SHP77 (cell line): Measurements from ENCODE around the gene FAM210B.
"Not testable (repeated sequence)": the region's sequence is repeated elsewhere in the genome, so short reads cannot be mapped to it uniquely, and the experiment has no call there.

Experiments used
- DNase-seq, 2 experiments: peaks; one replicate each; lab custom pipeline; 2025; lab: John Stamatoyannopoulos, UW

The FAM210B gene, protein sequence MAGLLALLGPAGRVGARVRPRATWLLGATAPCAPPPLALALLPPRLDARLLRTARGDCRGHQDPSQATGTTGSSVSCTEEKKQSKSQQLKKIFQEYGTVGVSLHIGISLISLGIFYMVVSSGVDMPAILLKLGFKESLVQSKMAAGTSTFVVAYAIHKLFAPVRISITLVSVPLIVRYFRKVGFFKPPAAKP

DNA sequence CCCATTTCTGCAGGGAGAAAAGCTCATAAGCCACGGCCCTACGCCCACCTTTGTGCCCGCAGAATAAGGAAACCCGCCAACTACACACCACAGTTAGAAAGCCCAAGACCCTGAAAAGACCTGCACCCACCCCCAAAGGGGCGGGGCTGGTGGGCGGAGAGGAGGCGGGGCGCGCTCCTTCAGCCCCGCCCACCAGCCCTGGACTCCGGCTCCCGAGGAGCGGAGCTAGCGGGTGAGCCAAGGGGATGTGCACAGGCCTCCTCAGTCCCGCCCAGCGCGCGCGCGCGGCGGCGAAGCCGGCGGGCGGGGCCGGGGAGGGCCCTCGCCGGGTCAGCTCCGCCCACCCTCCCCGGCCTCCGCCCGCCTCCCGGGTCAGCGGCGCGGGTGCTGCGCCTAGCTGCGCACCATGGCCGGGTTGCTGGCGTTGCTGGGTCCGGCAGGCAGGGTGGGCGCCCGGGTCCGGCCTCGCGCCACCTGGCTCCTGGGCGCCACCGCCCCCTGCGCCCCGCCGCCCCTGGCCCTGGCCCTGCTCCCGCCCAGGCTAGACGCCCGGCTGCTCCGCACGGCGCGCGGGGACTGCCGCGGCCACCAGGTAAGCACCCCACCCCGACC lies at the start of gene FAM210B:
Gene FAM210B (plus strand): TSS at position 375 of the 612 bp plus-strand sequence. CDS start 32 bp downstream, at position 407.
- peak; percentile 83 to 97 for DNase-seq

DNA sequence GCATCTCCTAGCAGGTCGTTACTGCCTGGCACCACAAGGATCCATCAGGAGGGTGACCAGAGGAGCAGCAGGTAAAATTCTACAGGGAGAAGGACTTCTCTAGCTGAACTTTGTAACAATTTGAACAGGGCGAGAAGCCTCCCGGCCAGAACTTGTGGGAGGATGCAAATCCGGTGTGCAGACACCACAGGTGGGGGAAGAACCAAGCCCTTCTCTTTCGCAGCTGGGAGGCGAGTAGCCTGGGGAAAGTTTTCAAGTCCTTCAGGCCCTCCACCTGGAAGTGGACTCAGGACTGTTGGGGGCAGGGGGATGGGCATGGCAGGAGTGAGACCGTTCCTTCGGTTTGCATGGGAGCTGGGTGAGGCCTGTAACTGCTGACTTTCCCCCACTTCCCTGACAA lies 42.7 kb upstream of the FAM210B start:
- DNase-seq, result no peak

DNA sequence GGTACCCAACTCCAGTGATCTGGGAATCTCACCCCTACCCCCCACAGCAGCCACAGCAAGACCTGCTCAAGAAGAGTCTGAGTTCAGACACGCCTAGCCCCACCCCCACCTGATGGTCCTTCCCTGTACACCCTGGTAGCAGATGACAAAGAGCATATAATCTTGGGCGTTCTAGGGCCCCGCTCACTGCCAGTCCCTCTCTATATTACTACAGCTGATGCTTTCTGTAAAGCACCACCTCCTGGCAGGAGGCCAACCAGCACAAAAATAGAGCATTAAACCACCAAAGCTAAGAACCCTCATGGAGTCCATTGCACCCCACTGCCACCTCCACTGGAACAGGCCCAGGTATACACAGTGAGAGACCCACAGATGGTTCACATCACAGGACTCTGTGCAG lies 42.3 kb upstream of the FAM210B start:
- no peak for DNase-seq

DNA sequence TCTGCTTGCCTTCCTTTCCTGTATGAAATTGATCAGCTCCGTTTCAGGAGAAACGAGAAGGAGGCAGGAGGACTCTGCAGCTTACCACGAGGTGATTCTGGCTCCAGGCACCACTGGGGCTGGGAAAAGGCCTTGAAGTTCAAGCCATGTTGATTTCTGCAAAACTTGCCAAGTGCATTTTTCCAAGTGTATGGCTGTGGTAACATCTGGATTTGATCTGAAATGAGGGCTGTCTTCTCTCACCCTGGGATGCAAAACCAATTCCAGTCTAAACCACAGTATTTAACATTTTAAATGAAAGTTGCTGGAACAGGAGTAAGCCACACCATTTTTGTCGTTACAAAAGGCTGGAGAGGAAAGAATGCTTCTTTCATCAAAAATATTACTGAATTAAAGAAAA lies 36.1 kb upstream of the FAM210B start:
- DNase-seq, result no peak

DNA sequence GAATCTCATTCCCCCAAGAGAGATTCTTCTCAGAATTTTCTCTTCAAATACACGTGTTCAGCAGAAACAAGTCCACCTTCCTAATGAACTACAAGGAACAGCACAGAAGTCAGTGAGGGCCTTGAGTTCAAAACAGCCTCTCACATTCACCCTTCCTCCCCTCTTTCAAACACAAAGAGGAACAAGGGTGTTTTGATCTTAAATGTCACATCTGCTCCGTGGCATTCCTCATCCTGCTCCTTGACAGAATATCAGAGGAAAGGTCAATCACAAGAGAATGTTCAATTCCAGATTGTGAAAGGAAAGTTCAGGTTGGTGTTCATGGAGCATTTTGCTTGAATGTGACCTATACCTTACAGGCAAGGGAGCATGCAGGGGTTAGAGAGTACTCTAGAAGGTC lies 35.6 kb upstream of the FAM210B start:
- no peak for DNase-seq

DNA sequence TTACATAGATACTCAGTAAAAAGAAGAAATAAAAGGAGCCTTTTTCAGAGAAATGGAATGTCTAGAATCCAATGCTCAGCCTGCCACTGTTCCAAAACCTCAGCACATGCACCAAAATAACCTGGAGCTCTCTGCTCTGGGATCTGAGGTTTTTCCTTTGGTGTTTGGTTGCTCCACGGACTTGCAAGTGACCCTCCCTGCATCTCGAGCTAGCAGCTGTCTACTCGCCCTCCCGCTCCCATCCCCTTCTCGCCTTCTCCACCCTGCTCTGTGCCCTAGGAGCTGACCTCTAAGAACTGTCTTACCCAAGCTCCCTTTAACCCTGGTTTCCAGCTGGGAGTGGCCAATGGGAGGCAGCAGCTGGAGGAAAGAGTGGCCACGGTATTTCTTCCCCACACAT lies 35.1 kb upstream of the FAM210B start:
- DNase-seq, result no peak

DNA sequence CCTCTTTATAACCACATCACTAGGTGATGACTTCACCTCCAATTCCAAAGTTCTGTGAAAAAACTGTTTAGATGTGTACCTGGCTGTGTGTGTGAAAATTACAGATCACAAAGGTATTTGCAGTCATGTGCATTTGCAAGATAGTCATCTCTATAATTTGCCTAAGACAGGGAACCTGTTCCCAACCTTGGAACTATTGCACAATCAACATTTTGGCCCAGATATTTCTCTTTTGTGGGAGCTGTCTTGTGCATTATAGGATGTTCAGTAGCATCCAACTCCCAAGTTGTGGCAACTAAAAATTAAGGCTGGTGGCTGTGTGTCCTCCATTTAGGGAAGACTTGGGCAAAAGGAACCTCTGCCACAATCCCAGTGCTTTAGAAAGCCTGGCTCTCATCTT lies 34.0 kb upstream of the FAM210B start:
- no peak for DNase-seq

DNA sequence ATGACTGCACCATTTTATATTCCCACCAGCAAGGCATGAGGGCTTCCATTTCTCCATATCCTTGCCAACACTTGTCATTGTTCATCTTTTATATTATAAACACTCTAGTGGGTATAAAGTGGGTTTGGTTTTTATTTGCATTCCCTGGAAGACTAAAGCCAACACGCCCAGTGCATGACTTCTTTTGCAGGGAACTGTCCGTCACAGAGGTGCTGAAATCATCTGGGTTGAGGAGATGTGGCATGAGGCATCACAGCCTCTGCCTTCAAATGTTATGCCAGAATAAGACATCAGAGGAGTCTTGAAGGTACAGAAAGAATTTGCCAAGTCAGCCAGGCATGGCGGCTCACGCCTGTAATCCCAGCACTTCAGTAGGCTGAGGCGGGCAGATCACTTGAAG lies 29.9 kb upstream of the FAM210B start:
- no peak for DNase-seq

DNA sequence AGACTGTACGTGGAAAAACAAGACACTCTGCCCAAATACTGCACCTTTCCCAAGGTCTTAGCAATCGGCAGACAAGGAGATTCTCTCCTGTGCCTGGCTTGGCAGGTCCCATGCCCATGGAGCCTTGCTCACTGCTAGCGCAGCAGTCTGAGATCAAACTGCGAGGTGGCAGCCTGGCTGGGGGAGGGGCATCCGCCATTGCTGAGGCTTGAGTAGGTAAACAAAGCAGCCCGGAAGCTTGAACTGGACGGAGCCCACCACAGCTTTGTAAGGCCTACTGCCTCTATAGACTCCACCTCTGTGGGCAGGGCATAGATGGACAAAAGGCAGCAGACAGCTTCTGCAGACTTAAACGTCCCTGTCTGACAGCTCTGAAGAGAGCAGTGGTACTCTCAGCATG lies 22.1 kb upstream of the FAM210B start:
- DNase-seq, result not testable (repeated sequence)

DNA sequence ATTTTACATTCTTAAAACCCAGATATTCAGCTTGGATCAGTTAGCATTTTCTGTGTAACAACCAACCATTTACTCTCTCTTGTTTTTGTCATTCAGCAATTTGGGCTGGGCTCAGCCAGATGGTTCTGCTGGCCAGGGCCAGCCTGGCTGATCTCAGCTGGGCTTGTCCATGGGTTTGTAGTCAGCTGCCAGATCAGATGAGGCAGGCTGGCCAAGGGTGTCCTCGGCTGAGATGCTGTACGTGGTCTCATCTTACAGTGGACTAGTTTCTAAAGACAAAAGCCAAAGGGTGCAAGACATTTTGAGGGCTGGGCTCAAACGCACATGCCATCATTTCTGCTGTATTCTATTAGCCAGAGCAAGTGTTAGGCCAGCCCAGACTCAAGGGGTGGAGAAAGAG lies 16.0 kb upstream of the FAM210B start:
- DNase-seq, result no peak

DNA sequence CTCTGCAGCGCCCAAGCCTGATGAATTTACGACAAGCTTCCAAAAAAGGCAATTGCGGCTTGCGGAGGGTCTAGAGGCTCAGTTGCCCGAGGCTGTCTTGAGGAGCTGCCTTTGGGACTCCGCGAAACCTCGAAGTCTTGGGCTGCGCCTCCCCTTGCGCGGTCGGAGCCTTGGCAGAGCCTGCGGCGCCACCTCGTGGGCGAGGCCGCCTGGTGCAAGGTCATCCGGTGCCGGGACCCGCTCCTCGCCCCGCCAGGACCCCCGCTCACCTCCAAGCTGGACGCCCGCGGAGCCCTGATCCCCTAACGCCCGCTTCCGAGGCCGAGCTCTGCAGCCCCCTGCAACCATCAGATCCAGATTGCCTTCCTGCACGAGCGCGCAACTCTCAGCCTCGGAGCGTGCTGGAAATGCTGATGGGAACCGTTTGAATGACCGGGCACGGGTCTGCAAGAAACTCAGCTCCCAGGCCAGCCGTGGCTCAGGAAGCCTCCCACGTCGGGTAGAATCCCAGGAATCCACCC lies 14.9 kb upstream of the FAM210B start:
- no peak for DNase-seq

DNA sequence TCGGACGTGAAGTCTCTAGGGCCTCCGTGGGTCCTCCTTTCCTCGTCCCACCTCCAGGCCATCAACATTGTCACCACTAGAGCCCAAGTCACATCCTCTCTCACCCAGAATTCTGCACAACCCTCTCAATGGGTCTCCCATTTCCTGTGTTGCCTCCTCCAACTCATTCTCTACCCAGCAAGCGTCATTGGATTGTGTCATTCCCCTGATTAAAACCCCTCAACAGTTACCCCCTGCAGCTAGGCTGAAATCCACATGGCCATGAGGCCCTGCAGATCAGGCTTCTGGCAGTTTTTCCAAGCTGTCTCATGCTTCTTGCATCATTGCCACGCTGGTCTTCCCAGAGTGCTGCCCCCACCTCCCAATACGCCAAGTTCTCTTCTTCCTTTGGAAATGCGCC lies 12.9 kb upstream of the FAM210B start:
- no peak for DNase-seq

DNA sequence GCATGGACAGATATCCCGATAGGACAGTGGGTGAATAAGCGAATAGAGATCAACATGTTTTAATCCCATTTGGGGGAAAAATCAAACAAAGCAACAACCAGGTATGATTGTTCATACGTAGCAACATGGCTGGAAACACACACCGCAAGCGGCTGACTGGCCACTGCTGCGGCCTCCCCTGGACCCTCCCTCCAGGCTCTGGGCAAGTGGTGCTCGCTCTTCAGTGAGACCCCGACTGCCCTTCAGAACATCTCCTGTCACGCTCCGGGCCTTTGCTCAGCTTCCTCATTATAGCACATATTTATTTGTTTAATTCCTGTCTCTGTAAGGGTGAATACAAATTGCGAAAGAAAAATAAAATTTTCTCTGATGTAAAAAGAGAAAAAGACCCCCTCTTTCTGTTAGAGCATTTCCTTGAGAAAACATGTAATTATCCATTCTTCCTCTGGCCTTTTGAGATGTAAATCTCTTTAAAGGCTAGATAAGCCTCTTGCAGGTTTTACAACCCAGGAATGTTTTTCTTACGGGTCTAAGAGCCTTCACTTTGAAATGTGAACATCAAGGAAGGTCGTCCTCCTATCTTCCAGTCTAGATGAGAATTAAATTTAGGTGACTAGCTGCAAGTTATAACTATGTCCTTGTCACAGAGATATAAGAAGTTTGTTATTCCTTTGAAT lies 11.0 kb upstream of the FAM210B start:
- no peak for DNase-seq

DNA sequence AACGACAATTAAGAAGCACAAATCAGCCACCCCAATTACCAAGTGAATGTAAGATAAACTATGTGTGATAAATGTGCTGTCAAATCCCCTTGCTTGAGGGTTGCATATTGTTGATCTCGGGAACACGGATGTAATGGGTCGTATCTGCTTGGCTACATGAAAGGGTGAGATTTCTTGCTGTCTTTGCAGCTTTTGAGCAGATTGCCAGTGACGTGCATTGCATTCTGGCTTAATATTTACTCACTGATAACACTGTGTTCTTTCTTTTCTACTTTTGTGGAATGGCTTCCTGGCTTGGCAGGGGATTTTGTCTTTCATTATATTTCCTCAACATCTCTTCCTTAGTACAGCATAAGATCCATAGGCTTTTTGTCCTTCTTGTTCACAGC lies 10.5 kb upstream of the FAM210B start:
- DNase-seq, result no peak

DNA sequence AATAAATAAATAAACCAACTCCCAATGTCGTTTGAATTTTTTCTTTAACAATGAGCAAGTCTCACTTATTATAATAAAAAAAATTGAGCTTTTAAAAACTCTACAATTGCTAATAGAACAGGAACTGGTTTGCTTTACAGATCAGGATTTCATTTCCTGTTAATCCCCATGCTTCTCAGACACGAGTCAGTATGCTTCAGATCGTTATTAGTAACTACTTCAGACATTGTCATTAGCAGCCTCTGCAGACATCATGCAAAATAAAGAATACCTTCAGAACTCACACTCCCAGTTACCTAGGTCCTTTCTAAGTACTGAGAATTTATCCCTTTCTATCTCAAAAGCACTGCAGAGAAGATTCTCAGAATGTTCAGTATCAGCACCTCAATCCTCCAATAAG lies 10.0 kb upstream of the FAM210B start:
- DNase-seq, result no peak

DNA sequence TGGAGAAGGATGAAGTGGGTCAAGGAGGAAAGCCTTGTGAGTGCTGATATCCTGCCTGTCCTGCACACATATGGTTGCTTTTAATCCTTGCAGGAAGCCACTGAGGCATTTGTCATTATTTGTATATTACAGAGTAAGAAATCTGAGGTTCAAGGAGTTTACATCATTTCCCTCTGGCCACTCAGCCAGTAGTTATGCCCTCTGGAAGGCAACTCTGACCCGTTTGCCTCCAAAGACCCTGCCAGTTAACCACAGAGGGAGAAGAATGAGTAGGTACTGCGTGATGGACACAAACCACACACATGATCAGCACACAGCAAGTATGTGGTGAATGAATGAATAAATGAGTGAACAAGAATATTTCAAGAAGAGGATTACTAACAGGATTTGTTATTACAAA lies 7.9 kb upstream of the FAM210B start:
- DNase-seq, result no peak

DNA sequence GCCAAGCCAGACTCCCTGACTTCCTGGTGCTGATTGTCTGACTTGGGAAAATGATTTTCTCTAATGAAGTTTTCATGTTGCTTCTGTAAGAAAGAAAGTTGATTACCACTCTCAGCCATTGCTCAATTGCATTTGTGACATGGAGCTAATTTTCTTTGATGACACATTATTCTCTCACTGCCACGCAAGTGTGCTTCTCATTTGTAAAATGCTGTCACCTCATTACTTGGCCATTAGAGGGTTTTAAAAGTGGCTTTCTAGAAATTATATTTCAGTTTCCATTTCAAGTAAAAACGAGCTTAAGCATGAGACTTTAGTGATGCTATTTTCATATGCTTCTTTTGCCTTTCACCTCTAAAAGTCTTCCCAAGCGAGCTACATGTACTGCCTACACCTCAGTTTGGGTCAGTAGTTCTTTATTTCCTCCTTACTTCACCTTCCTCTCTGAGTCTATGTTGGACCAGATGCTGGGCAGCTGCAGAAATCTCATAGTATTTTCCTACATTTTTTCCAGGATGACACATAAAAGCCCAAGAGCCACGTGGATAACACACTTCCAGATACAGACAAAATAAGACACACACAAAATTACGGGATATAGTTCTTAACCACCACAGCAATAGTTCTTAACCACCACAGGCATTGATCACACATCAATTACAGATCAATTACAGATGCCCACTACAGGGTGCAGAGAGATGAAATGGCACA lies 6.3 kb upstream of the FAM210B start:
- no peak for DNase-seq

DNA sequence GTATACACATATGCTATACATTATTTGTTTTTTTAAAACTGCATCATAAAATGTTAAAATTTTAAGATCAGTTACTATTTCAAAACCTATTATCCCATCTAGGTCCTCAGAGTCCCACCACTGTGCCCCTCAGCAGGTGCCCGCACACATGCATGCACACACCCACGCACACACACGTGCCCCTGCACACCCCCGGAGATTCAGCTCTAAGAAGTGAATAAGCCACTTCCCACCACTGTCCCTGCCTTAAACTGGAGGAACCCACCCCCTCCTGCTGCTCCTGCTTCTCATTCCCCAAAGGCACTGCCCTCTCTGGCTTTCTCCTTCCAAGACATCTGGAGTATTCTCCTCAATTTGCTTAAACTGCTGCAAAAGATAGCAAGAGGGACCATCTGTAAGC lies 5.4 kb upstream of the FAM210B start:
- DNase-seq, result no peak

DNA sequence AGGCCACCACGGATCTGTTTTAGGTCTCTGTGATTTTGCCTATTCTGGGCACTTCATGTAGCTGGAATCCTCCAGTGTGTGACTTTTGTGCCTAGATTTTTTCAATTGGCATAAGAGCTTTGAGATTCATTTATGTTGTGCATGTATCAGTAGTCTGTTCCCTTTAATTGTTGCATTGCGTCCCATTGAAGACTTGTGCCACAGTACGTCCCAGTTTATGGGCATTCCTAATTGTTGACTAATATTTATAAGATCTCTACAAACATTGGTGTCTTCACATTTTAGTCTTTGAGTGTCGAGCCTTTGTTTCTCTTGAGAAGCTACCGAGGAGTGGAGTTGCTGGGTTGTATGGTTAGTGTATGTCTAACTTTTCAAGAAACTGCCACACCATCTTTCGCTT lies 704 bp upstream of the FAM210B start:
- DNase-seq, result no peak

DNA sequence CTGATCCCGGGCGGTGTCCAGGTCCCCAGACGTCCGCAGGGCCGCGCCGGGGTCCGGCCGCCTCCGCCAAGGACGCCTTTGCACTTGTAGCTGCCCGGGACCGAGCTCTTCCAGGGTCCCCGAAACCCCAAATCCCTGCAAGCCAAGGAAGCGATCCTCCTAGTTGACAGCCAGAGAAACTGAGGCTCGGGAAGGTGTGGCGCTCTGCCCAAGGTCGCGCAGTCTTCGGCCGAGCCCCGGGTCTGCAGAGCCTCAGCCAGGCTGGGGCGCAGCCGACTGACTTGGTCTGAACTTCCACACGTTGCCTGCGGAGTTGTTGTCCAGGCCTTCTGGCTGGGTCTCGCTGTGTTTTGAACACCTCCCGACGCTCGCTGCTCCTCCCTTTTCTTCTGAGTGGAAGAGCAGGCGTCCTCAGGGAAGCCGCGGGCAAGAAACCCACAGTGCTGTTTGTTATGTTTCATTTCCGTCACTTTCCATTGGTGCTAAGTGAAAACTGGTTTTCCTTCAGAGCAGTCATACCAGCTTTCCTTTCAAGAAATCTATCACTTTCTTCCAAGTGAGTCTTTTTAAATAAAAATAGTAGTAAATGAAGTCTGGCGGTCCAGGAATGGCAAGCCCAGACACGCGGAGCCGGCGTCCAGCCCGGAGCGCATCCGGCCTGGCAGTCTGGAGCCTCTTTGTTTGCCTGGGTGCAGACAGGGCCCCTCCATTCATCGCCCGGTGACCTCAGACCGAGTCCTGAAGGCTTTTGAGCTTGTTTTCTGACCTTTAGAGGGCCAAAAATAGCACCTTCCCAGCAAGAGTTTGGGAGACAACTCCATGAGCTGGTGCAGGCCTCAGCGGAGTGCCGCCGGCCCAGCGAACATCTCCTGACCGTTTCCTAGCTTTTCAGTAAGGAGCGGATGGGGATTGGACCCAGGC lies 698 bp downstream of the FAM210B start:
- DNase-seq, result peak; percentile 40 to 69

DNA sequence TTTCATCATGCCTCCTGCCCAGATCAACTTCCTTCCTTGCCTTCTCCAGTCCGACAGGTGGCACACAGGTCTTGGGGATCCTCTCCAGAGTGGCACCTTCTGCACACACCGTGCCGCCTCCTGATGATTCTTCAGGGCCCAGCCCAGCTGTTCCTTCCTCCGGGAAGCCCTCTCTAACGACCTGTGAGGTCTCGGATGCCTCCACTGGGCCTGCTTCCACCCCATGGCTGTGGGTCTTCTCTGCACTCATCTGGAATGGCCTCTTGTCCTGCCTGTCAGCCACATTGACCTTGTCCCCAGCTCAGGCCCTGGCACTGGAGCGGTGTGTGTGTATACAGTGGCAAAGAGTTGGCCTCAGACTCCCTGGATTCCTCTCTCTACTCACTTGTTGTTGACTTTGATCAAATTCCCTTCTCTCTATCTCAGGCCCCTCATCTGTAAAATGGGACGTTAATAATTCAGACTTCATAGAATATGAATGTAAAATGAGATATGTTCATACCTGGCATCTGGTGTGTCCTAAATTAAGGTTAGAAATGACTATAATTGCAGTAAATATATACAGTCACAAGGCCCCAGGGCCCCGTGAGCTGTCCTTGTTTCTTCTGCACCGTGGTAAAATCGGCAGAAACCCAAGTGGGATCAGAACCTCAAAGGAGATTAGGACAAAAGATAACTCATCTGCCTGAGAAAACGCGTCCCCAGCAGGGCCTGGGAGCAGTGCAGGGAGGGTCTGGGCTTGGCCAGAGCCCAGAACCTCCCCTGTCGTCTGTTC lies 1.5 kb downstream of the FAM210B start:
- DNase-seq, result peak in 1 of 2 experiments; percentile 64
